Eye (tissue), 1 donor: Measurements from ENCODE around the gene RASGRF2.

Source experiments
- DNase-seq: peaks from one replicate; pipeline ENCODE4 v3.0.0-alpha.2; 2015

The RASGRF2 gene

DNA sequence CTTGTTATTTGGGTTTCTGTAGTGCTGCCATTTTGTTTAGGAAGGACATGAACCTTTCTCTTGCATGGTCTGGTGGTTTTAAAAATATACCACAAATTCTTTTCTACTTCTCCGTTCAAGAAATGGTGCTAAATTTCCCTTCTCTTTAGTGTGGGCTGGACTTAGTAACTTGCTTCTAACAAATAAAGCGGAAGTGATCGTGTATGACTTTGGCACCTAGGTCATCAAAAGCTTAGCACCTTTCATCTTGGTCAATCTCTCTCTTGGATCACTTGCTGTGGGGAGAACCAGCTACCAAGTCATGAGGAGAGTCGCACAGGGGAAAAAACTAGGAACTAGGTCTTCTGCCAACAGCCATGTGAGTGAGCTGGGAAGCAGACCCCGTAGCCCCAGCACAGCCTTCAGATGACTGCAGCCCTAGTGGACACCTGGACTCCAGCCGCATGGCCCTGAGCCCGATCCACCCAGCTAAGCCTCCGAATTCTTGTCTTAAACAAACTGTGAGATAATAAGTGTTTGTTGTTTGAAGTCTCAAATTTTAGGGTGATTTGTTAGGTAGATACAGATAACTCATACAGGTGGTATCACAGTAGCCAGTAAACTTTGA lies 185.3 kb downstream of the RASGRF2 start:
- no peak for DNase-seq

DNA sequence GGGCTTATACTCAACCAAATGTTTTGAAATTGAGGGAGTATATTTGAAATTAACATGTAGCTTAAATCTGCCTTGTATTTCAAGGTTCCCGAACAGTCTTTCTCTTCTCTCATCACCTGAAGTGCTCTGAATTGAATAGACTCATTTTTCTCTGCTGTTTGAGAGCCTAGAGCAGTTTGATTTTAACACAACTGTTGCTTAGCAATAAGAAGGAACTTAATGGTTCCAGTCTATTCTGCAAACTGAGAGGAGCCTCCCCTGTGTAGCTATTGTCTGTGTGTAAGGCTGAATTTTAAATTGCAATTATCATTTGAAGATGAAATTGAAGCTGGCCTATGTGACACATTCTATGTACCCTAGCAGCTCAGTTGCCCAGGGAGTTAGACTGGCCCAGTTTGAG lies 185.9 kb downstream of the RASGRF2 start:
- DNase-seq = no peak

DNA sequence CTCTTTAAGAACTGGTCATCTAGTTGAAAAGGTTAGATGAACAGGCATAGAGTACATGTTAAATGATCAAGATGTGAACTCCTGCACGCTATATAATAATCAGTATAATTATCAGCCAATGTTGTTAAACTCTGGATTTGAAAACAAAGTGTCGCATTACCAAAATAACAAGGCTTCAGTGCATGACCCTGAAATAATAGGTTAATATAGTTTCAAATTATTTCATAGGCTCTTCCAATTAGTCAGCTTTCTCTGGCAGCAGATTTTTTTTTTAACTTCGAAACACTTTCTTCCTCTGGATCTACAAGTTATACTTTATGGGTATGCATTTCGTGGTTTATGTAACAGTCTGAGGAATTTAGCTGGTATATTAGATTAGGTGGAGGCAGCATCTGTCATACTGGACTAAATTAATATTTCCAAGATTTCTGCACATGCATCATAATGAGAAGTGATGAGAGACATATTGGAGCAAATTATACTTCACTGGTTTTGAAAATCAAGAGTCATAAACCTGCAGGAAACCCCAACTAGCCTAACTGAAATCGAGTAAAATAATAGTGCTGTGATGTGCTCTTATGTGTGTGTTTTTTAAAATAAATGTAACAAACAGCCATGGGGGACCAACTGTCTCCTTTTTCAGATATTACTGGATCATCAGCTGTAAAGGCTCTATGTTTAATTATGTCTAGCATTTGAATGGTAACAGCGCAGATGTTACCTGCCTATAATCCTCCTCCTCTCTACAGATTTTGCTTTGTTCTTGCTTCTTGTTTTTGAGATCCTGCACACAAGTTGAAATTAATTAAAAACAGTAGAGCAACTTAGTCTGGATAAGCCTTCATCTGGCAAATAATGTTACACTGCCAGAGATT lies 187.1 kb downstream of the RASGRF2 start:
- DNase-seq = peak; percentile 93

DNA sequence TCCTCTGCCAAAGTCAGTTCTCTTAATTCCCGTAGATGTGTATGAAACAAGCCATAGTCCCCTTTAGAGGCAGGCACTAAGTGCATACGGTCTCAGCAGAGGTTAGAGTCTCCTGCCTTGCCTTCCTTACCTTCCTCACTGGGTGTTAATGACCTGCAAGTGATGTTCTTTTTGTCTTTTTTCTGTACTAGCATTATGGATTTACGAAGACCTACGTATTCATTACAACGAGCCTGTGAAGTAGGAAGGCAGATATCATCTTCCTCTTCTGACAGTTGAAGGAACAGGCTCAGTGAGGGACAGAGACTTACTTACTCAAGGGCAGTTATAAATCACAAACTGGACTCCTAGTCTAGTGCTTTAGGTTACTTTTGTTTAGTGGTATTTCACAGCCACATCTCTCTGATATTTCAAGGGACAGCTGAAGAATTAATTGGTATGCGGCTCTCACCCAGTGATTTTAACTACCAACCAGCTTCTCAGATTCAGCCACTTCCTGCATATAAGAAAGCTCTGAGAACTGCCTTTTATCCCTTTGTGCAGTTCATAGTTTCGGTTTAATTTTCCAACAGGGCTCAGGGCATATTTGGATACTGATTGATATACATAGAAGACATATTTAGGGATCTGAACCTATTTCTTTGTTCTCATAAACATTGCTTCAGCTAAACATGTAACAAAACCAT lies 187.9 kb downstream of the RASGRF2 start:
- peak; percentile 74 for DNase-seq

DNA sequence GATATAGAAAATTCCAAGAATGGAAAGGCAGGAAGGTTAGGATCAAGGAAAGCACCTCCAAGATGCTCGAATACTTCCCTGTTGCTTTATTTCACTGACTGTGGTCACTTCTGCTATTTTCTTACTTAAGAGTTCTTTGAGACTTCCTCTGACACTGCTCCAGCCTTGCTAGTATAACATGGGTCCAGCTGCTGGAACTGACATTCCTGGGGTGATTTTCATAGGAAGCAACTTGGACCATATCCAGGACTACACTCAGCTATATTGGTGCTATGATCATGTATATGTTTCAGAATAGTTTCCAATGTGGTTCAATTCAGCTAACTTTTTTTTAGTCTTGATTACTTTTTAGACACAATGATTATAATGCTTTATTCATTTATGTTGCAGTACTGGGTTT lies 191.4 kb downstream of the RASGRF2 start:
- DNase-seq = peak; percentile 33

DNA sequence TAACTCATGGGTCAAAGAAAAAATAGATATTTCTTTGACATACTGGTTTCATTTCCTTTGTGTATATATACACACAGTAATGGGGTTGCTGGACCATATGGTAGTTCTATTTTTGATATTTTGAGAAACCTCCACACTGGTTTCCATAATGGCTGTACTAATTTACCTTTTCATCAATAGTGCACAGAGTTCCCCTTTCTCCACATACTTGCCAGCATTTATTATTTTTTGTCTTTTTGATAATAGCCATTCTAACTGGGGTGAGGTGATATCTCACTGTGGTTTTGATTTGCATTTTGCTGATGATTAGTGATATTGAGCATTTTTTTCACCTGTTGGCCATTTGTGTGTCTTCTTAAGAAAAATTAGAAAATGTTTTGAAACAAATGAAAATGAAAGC lies 194.6 kb downstream of the RASGRF2 start:
- no peak for DNase-seq

DNA sequence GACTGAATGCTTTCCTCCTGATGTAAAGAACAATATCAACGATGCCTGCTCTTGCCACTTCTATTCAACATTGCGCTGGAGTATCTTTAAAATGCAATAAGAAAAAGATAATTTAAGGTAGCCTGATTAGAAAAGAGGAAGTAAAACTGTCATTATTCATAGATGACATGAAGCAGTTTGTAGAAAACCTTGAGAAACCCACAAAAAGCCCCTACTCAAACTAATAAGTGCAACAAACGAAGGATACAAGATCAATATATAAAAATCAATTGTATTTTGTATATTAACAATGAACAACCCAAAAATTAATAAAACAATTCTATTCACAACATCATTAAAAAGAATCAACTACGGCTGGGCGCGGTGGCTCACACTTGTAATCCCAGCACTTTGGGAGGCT lies 196.6 kb downstream of the RASGRF2 start:
- DNase-seq = no peak

DNA sequence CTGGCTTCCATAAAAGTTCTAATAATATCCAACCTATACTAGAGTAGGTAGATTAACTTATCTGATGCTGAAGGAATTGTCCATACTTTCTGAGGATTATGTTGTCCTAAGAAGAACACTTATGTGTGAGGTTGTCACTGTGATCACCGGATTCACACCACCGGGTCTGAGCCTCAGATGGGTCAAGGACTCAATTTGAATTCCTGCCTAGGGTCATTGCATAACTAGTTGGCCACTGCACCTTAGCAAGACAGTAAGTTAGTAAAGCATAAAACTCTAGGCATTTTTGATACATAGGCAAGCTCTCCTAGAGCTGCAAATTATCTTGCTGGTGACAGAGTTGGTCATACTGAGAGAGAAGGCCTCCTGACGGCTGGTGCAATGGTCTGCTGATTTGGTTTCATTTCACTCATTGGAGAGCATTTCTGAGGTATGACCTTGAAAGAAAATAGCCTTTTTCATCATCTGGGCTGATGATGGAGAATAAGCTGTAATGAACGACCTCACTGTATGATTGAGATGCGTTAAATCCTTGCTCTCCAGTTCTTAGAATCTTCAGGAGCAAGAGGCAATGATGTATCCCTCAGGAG lies 200.9 kb downstream of the RASGRF2 start:
- no peak for DNase-seq

DNA sequence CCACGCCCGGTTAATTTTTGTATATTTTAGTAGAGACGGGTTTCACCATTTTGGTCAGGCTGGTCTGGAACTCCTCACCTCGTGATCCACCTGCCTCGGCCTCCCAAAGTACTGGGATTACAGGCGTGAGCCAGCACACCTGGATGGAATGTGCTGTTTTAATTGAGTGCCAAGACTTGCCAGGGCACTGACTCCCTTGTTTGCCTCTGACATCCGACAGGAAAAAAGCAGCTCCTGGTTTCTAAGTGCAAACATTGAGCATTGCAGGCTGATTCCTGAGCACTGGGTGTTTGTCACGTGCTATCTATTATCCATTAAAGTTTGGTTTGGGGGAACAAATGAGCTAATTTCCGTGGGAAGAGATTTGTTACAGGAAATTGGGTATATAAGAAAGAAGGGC lies 202.3 kb downstream of the RASGRF2 start:
- DNase-seq = no peak

DNA sequence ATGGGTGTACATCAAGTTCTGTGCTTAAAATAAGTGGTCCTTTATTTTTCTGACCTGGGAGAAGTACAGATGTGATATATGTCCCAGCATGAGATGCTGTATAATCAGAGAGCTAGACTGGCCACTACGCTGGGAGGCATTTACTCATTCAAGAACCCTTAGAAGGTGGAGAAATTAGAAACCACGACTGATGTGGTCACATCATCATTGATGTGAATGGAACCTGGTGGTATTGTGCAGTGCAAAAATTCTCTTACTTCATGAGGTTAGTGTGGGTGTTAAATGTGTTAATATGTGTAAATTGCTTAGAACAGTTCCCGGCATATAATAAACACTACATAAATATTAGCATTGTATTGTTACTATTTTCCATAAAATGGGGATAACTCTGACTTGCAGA lies 203.5 kb downstream of the RASGRF2 start:
- DNase-seq = no peak

DNA sequence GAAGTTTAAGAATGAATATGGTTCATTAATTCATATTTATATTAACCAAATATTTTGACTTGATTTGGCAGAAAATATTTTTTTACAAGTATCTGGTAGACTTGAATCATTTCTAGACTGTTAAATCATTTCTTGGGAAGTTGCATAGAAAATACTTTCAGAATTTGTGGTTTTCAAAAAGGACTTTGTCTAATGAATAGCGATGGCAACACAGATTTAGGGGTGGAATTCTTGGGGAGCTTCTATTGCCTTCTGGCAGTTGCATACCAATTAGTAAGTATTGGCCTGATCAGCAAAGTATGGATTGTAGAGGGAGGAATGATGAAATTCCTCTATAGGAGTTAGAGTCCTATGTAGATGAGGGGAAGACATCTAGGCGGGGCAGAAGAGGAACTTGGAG lies 204.3 kb downstream of the RASGRF2 start:
- no peak for DNase-seq

DNA sequence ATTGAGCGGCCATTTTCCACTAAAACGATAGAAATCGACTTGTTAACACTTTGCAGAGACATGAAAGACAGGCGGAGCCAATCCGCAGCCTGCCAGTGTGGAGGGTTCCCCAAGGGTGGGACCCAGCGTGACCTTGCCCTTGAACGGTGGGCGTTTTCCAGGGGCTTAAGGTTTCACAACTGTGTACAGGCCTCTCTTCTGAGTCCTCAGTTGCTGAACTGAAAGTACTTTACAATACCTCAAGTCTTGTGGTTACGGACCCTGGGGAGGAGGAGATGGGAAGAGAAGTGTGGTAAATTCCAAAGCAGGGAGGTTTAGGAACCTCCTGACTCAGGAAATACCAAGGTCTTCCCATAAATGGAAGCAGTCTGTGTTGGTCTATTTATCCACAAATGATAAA lies 204.8 kb downstream of the RASGRF2 start:
- DNase-seq = no peak

DNA sequence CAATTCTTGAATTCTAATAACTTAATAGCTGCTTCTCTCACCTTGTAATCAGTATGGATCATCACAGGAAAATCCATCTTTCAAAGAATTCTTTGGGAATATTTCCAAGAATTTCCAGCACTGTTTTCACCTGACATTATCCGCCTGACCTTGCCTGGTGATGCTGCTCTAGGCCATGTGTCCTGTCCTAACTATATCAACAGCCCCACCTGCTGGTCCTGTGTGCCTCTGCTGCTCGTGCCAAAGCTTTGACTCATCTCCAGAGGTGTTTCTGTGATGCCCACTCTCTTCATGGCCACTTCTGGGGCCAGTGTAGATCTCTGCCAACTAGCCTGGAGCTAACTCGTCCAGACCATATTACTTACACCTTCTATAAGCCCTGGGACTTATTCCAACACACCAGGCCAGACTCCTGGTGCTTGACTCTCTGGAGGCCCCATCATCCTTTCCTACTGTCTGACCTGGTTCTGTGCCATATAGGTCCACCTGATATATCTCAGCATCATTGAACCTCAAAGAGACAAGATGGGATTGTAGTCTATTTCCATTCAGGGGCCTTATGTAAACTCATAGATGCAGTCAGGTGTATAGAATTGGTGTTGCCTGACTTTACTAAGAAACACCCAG lies 205.4 kb downstream of the RASGRF2 start:
- DNase-seq = peak; percentile 86

DNA sequence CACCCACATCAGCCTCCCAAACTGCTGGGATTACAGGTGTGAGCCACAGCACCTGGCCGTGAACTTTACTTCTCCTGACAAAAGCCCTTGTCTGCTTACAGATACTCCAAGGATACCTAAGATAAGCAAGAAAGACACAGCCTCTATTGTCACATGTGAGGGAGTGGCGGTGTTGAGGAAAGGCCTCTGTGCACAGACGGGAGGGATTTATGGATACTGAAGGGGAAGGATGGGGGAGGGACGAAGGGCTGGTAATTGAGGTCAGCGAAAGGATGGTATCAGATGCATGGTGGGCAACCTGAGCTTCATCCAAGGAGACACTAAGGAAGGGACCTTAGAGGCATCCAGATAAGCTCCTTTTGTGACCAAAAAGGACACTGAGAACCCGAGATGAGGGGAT lies 206.3 kb downstream of the RASGRF2 start:
- no peak for DNase-seq

DNA sequence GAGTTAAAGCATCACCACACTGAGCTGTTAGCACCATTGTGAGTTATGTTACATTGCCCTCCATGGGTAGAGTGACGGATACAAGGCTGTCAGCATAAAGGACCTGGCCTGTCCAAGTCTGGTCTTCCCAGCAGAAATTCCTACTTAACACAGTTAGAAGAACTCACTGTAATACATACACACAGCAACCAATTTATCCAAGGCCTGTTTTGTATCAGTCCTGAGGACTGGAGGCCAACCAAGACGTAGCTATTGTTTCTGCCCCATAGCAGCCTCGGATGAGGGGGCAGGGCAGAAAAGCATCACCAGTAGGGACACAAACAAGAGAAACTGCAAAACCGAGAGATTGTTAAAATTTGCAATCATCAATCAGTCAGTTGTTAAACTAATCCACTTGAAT lies 206.9 kb downstream of the RASGRF2 start:
- DNase-seq = no peak

DNA sequence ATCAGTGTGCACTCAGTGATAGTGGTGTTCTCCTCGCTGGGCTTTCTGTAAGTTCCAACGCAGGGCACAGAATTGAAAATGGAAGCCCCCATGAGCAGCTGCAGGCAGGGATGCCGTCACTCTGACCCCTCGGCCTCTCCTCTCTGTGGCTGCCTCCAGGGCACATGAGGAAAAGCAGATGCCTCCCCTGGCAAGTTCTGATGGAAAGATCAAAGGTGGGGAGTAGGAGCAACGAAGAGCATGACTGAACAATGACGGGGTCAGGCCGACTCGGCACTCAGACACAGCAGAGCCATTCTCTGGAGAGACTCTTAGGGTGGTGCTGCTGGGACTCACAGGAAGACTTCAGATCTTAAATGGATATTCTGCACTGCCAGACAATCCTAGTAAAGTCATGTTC lies 207.4 kb downstream of the RASGRF2 start:
- no peak for DNase-seq

DNA sequence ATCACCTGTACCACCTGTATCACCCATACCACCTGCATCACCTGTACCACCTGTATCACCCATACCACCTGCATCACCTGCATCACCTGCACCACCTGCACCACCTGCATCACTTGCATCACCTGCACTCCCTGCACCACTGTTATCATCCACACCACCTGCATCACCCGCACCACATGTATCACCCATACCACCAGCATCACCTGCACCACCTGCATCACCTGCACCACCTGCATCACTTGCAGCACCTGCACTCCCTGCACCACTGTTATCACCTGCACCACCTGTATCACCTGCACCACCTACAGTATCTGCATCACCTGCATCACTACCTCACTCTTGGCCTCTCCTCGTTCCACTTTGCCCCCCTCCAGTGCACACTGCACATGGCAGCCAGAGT lies 209.8 kb downstream of the RASGRF2 start:
- no peak for DNase-seq

DNA sequence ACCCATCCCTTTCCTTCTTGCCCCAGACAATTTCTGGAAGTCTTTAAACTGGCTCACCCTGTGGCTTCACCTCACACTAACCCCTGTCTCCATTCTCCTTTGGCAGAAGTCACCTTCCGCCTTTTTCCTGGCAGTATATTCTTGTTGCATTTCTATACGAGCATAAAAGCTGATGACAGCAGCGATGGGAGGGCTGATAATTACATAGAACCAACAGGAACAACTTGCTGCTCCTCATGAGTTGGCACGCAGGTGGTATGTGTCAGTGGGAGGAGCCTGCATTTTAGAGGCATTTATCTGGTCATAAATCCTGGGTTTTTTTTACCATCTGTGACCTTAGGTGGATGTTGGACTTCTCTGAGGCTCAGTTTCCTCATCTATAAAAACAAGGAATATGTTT lies 211.6 kb downstream of the RASGRF2 start:
- DNase-seq = no peak

DNA sequence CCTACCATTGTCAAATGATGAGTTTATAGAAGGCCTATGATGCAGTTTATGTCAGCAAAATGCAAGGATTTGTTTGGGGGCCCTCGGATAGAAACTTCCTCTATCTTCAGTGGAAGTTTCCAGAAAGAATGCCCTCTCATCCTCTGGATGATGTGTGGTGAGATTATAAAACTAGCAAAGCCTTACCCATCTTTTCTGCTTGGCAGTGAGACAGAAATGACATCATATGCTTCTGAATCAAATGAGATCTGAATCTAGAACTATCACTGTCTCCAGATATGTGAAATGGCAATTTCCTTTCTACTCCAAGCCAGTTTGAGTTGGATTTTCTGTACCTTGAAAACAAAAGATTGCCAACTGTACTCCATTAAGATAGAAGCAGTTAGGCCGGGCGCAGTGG lies 212.5 kb downstream of the RASGRF2 start:
- no peak for DNase-seq

DNA sequence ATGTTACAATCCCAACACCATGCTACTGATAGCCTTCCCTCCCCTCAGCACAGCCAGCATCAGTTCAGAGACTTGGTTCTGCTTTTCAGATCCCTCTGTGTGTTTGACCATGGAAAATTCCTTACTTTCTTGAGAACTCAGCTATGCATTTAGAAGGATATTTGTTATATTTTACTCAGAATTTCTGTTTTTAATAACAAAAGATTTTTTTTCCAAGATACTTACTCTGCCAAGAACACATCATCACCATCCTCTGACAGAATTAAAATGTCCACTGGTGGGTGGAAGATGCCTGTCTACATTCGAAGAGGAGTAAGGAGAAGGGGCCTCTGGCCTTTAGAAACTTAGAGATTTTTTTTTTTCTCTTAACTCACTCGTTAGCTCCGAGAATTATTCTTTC lies 216.9 kb downstream of the RASGRF2 start:
- no peak for DNase-seq

DNA sequence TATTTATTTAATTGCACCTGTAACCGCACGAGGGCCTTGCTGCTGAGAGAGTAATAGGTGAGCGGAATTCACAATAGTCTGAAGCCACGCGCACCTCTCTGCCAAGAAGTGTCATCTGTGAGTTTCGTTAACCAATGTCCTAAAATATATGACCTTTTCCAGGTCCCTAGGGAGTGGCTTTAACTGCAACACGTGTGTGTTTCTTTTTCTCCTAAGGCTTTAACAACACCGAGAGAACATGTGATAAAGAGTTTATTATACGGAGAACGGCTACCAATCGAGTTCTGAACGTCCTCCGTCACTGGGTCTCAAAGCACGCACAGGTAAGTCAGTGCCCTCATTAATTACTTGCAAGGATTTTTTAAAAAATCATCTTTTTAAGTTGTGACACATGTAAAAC lies 219.8 kb downstream of the RASGRF2 start:
- DNase-seq = no peak

DNA sequence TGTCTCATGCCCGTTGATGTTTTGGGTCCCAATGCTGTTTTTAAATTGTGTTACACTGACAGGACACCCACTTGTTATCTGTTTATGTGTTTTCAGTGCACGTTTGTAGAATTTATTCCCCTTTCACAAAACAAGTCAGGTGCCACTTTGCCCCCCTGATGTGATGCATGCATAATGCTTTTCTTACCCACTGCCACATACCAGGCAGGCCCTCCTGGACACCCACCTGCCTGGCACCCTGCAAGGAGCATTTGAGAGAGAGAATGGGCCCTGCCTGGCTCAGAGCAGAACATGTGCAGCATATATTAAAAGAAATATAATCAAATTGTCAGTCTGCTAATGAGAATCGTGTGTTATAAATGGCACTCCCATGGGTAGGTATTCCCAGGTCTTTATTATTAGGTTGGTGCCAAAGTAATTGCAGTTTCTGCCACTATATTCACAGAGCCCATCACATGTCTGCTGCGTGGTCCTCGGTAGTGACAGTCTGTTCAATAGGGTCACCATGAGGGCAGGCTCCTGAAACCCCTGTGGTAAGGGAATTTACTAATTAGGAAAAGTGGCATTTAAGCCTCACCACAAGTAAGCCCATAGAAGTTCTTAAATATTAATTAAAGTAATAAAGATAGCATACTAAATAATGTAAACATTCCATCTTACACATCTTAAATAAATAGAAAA lies 220.8 kb downstream of the RASGRF2 start:
- DNase-seq = no peak
